HG03521 (cell line): Measurements from ENCODE around the gene CDH12.
"Not testable (repeated sequence)": the region's sequence is repeated elsewhere in the genome, so short reads cannot be mapped to it uniquely, and the experiment has no call there.

Source experiments
- ATAC-seq: cut with Tn5 transposase; IDR thresholded peaks from one replicate; pipeline ENCODE4 v1.9.1; 2021; ENCODE audit warnings: mild to moderate bottlenecking, moderate library complexity; ENCODE audit not compliant: unreplicated experiment

Gene CDH12

GRCh38 chr5:22057012-22057411 is 796.1 kb downstream of the CDH12 start:
- ATAC-seq: no peak

- no peak for ATAC-seq
Observed at GRCh38 chr5:22056601-22057000, 796.5 kb downstream of the CDH12 start.

GRCh38 chr5:22053195-22053594 is 799.9 kb downstream of the CDH12 start:
- ATAC-seq: no peak

- no peak for ATAC-seq
Observed at GRCh38 chr5:22051881-22052280, 801.3 kb downstream of the CDH12 start.

GRCh38 chr5:22050931-22051330 is 802.2 kb downstream of the CDH12 start:
- ATAC-seq: no peak

GRCh38 chr5:22044229-22044628 is 808.9 kb downstream of the CDH12 start:
- ATAC-seq: no peak

GRCh38 chr5:22036061-22036460 is 817.1 kb downstream of the CDH12 start:
- no peak for ATAC-seq

GRCh38 chr5:22033066-22033465 is 820.1 kb downstream of the CDH12 start:
- no peak for ATAC-seq

GRCh38 chr5:22023784-22024183 is 829.4 kb downstream of the CDH12 start:
- no peak for ATAC-seq

- not testable (repeated sequence) for ATAC-seq
Observed at GRCh38 chr5:22012893-22013292, 840.3 kb downstream of the CDH12 start.

GRCh38 chr5:22010808-22011207 is 842.3 kb downstream of the CDH12 start:
- ATAC-seq: not testable (repeated sequence)

- ATAC-seq: not testable (repeated sequence)
Observed at GRCh38 chr5:22001097-22001496, 852.0 kb downstream of the CDH12 start.

GRCh38 chr5:21985799-21986198 is 867.3 kb downstream of the CDH12 start:
- ATAC-seq: not testable (repeated sequence)

- not testable (repeated sequence) for ATAC-seq
Observed at GRCh38 chr5:21951571-21951970, 901.6 kb downstream of the CDH12 start.

GRCh38 chr5:21931116-21931515 is 922.0 kb downstream of the CDH12 start:
- no peak for ATAC-seq

GRCh38 chr5:21919414-21920022 is 933.6 kb downstream of the CDH12 start:
- peak; percentile 93 for ATAC-seq

GRCh38 chr5:21918451-21918850 is 934.7 kb downstream of the CDH12 start:
- ATAC-seq: no peak

GRCh38 chr5:21910731-21911130 is 942.4 kb downstream of the CDH12 start:
- ATAC-seq: no peak

GRCh38 chr5:21895766-21896350 is 957.3 kb downstream of the CDH12 start:
- ATAC-seq: no peak

GRCh38 chr5:21893161-21893560 is 960.0 kb downstream of the CDH12 start:
- no peak for ATAC-seq

GRCh38 chr5:21889581-21889980 is 963.6 kb downstream of the CDH12 start:
- no peak for ATAC-seq

GRCh38 chr5:21882074-21882745 is 970.9 kb downstream of the CDH12 start:
- no peak for ATAC-seq
